BJ (cell line): ENCODE results near the gene CBL. TPM values are rescaled to one million over a fixed set of nuclear protein-coding genes. Genes with fewer than 3 reads are reported as not detected.
"Not testable (repeated sequence)": the region's sequence is repeated elsewhere in the genome, so short reads cannot be mapped to it uniquely, and the experiment has no call there.

Experiments used
- CTCF ChIA-PET: fragments of 350-600 bp; formaldehyde crosslinking; extraction: SDS; loops from one replicate; lab custom pipeline; 2021; ENCODE audit warnings: antibody characterized with exemption, inconsistent platforms; lab: Yijun Ruan, JAX
- POLR2A ChIA-PET: fragments of 300-600 bp; sonication (Branson Sonifier 250); formaldehyde crosslinking; extraction: SDS; loops from one replicate; lab custom pipeline; 2021; ENCODE audit warnings: antibody characterized with exemption; lab: Charles Lee
- DNase-seq: peaks from one replicate; pipeline ENCODE4 v3.0.0-alpha.2; 2011; ENCODE audit warnings: low read depth
- H3K27me3 ChIP-seq: 2 replicates; pipeline ENCODE4 v1.6.0; 2011; ENCODE audit warnings: low read length; ENCODE audit not compliant: control insufficient read depth, insufficient read depth
- H3K36me3 ChIP-seq: 2 replicates; pipeline ENCODE4 v1.5.1; 2011; ENCODE audit warnings: low read length; ENCODE audit not compliant: control insufficient read depth, insufficient read depth
- H3K4me3 ChIP-seq: 2 replicates; pipeline ENCODE4 v1.5.1; 2011; ENCODE audit warnings: low read depth, mild to moderate bottlenecking, control low read depth, low read length
- CTCF ChIP-seq: IDR thresholded peaks from 2 replicates; pipeline ENCODE4 v1.5.1; 2011; ENCODE audit warnings: low read depth, mild to moderate bottlenecking, control low read depth, inconsistent platforms, low read length, moderate library complexity; ENCODE audit not compliant: insufficient read depth
- polyA plus RNA-seq: library from polyadenylated mRNA; depleted of rRNA; stranded (reverse); fragments of >200 nt; gene quantifications from 2 replicates; pipeline ENCODE4 v1.2.3, GENCODE V29; 2011

The CBL gene
- polyA plus RNA-seq, 1 experiment, result 9.3 TPM

GRCh38 chr11:119188067-119188466 is 18.1 kb upstream of the CBL start:
- no peaks in the 10 kb centered on the region for H3K36me3 ChIP-seq
- CTCF ChIA-PET, result no interaction called here
- DNase-seq, result no peak
- no peak overlapping the region for H3K4me3 ChIP-seq
- POLR2A ChIA-PET, result no interaction called here
- peaks cover 6% of the 10 kb centered on the region for H3K27me3 ChIP-seq
- no peak for TF ChIP-seq CTCF

DNA sequence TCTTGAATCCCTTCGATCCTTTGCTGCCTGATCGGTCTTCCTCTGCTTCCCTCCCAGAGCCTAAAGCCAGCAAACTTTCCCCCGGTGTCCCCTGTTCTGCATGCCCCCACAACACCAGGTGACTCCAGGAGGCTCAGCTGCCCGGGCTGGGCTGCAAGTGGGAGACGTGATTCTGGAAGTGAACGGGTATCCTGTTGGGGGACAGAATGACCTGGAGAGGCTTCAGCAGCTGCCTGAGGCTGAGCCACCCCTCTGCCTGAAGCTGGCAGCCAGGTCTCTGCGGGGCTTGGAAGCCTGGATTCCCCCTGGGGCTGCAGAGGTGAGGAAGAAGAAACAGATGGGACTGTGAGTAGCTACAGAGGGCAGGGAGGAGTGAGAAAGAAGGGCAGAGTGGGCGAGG is 17.3 kb upstream of the CBL start:
- ChIA-PET CTCF (interaction anchor here (0.9 kb wide), 1 partner anchor 96 kb away, joined by 3 read pairs; no protein-coding TSS in a partner anchor), POLR2A (no interaction called here)
- Histone ChIP-seq H3K27me3 (peaks cover 6% of the 10 kb centered on the region), H3K36me3 (no peaks in the 10 kb centered on the region), H3K4me3 (no peak overlapping the region)
- no peak for TF ChIP-seq CTCF
- no peak for DNase-seq

- ChIA-PET POLR2A (interaction anchor here (0.6 kb wide), 1 partner anchor 174 kb away, joined by 5 read pairs; no protein-coding TSS in a partner anchor), CTCF (interaction anchor here (0.9 to 1.3 kb wide), 2 partner anchors 13 to 95 kb away, joined by 3 read pairs; no protein-coding TSS in a partner anchor)
- DNase-seq, result no peak
These were observed 16.7 kb upstream of the CBL start for GRCh38 chr11:119189393-119189792.

GRCh38 chr11:119190531-119190930 is 15.6 kb upstream of the CBL start:
- Histone ChIP-seq H3K4me3 (no peak overlapping the region), H3K36me3 (no peaks in the 10 kb centered on the region), H3K27me3 (peaks cover 6% of the 10 kb centered on the region; the same call in 1 of the 2 replicates)
- ChIA-PET POLR2A (no interaction called here), CTCF (interaction anchor here (1.3 kb wide), 3 partner anchors 12 to 125 kb away, joined by 3 to 4 read pairs (median 3); no protein-coding TSS in a partner anchor)
- DNase-seq, result no peak
- no peak for TF ChIP-seq CTCF

More at GRCh38 chr11:119189393-119189792, 16.7 kb upstream of the CBL start:
- H3K27me3 ChIP-seq, result peaks cover 6% of the 10 kb centered on the region
- H3K36me3 ChIP-seq, result no peaks in the 10 kb centered on the region
- no peak overlapping the region for H3K4me3 ChIP-seq
- TF ChIP-seq CTCF, result no peak

- DNase-seq, H3K4me3 ChIP-seq, POLR2A ChIA-PET, H3K36me3 ChIP-seq, H3K27me3 ChIP-seq: not testable (repeated sequence)
- CTCF ChIA-PET, result interaction anchor here (0.7 to 1.3 kb wide), 4 partner anchors 9 to 126 kb away, joined by 3 to 4 read pairs (median 4); no protein-coding TSS in a partner anchor
These were observed 14.9 kb upstream of the CBL start for GRCh38 chr11:119191265-119191664.
